Measurements from ENCODE around the gene N4BP2L1. TPM values are rescaled to one million over a fixed set of nuclear protein-coding genes. Genes with fewer than 3 reads are reported as not detected.

The N4BP2L1 gene
- total RNA-seq: 9.8 and 10.2 TPM in 2 replicates
- long read RNA-seq, transcript N4BP2L1-204 (5 exons, 2,994 nt): major isoform, 29 of 72 reads
- long read RNA-seq, transcript N4BP2L1-202 (5 exons, 3,046 nt): minor isoform, 25 of 72 reads
- long read RNA-seq, partial matches to known transcripts: 2 of 72 reads
- long read RNA-seq, other reads (novel, unspliced or antisense): 14 of 72 reads

- H3K4me1 Mint-ChIP-seq (ENCODE audit: unreplicated experiment): peaks cover 21% of the 10 kb centered on the region
- no peaks in the 10 kb centered on the region for H3K27me3 Mint-ChIP-seq (ENCODE audit: unreplicated experiment)
These were observed at the start of gene N4BP2L1 for GRCh38 chr13:32427852-32428580. Gene N4BP2L1 (minus strand): TSS chr13:32428130. CDS start chr13:32428082, 48 bp downstream.

GRCh38 chr13:32476892-32477291 lies 49.0 kb upstream of the N4BP2L1 start:
- peaks cover 8% of the 10 kb centered on the region for H3K4me1 Mint-ChIP-seq (ENCODE audit: unreplicated experiment)
- H3K27me3 Mint-ChIP-seq (ENCODE audit: unreplicated experiment): no peaks in the 10 kb centered on the region
- no peak overlapping the region for H3K27ac Mint-ChIP-seq (ENCODE audit: unreplicated experiment)
- no peak overlapping the region for H3K4me3 Mint-ChIP-seq (ENCODE audit: unreplicated experiment)
- TF ChIP-seq CTCF (IDR thresholded peaks at IDR 0.05): no peak
- peaks cover 9% of the 10 kb centered on the region for H3K36me3 Mint-ChIP-seq (ENCODE audit: unreplicated experiment)
- no peak for DNase-seq (ENCODE audit: extremely low spot score, unreplicated experiment)
- no peaks in the 10 kb centered on the region for H3K9me3 Mint-ChIP-seq (ENCODE audit: unreplicated experiment)

More at GRCh38 chr13:32427852-32428580, at the start of gene N4BP2L1:
- no peak for DNase-seq (ENCODE audit: extremely low spot score, unreplicated experiment)
- H3K4me3 Mint-ChIP-seq (ENCODE audit: unreplicated experiment): peak within 1 kb of the TSS; percentile 79
- H3K36me3 Mint-ChIP-seq (ENCODE audit: unreplicated experiment): peaks cover 25% of the 10 kb centered on the region
- no peaks in the 10 kb centered on the region for H3K9me3 Mint-ChIP-seq (ENCODE audit: unreplicated experiment)
- peak within 1 kb of the TSS; percentile 72 for H3K27ac Mint-ChIP-seq (ENCODE audit: unreplicated experiment)
- no peak for TF ChIP-seq CTCF (IDR thresholded peaks at IDR 0.05)

GRCh38 chr13:32476021-32476731 lies 48.2 kb upstream of the N4BP2L1 start:
- Mint-ChIP-seq H3K4me1 (ENCODE audit: unreplicated experiment) (peaks cover 12% of the 10 kb centered on the region), H3K27ac (ENCODE audit: unreplicated experiment) (no peak overlapping the region), H3K4me3 (ENCODE audit: unreplicated experiment) (no peak overlapping the region), H3K9me3 (ENCODE audit: unreplicated experiment) (no peaks in the 10 kb centered on the region), H3K27me3 (ENCODE audit: unreplicated experiment) (no peaks in the 10 kb centered on the region), H3K36me3 (ENCODE audit: unreplicated experiment) (peaks cover 9% of the 10 kb centered on the region)
- no peak for DNase-seq (ENCODE audit: extremely low spot score, unreplicated experiment)
- no peak for TF ChIP-seq CTCF (IDR thresholded peaks at IDR 0.05)

GRCh38 chr13:32474999-32475792 lies 47.3 kb upstream of the N4BP2L1 start:
- H3K27me3 Mint-ChIP-seq (ENCODE audit: unreplicated experiment): no peaks in the 10 kb centered on the region
- peaks cover 12% of the 10 kb centered on the region for H3K4me1 Mint-ChIP-seq (ENCODE audit: unreplicated experiment)
- H3K36me3 Mint-ChIP-seq (ENCODE audit: unreplicated experiment): peaks cover 9% of the 10 kb centered on the region
- no peak for TF ChIP-seq CTCF (IDR thresholded peaks at IDR 0.05)
- no peaks in the 10 kb centered on the region for H3K9me3 Mint-ChIP-seq (ENCODE audit: unreplicated experiment)
- no peak overlapping the region for H3K4me3 Mint-ChIP-seq (ENCODE audit: unreplicated experiment)
- no peak for DNase-seq (ENCODE audit: extremely low spot score, unreplicated experiment)
- no peak overlapping the region for H3K27ac Mint-ChIP-seq (ENCODE audit: unreplicated experiment)
